ENCODE data around the gene SBF2. TPM values are rescaled to one million over a fixed set of nuclear protein-coding genes. Genes with fewer than 3 reads are reported as not detected.
"Not testable (repeated sequence)": the region's sequence is repeated elsewhere in the genome, so short reads cannot be mapped to it uniquely, and the experiment has no call there.

The SBF2 gene
- total RNA-seq, 1 donor from 2014 or later: 34.5 TPM

DNA sequence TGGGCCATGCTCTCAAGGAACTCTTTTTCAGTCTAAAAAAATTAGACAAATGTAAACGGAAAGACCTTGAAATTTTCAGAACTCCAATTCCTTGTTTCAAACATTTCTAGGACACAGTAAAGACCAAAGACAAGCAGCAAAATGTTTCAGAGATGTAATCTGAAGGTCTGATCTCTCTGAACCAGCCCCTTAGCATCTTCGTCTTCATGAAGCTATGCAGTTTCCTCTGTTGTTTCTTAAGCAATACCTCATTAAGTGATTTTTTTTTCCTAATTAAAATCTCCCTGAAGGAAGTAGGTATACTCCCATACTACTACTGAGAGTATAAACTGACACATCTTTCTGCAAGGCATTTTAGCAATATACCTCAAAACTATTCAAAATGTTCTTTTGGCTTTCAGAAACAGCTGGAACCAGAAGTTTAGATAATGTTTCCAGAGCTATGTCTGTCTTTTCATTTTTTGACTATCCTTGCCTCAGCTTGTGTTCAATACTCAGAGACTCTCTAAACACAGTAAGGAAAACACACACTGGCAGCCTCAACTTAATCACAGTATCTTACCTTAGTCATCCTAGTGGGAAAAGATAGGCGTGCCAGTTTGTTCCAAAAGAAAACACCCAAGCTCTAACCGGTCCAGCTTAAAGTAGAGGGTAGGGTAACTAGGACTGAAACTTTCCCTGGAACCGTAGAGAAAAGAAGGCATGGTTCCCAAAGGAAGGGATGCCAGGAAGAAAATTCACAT, 25.1 kb downstream of the SBF2 start:
- no peak for TF ChIP-seq CTCF (IDR thresholded peaks at IDR 0.05)
- H3K9me3 ChIP-seq: no peaks in the 10 kb centered on the region
- no peak for DNase-seq (ENCODE audit: low spot score in 2 of 2)
- intact Hi-C loops (cut with DNase I): no loop called here
- H3K27ac ChIP-seq: no peak overlapping the region
- no peaks in the 10 kb centered on the region for H3K27me3 ChIP-seq
- no peak overlapping the region for H3K4me3 ChIP-seq
- no peaks in the 10 kb centered on the region for H3K4me1 ChIP-seq
- H3K36me3 ChIP-seq: no peaks in the 10 kb centered on the region

DNA sequence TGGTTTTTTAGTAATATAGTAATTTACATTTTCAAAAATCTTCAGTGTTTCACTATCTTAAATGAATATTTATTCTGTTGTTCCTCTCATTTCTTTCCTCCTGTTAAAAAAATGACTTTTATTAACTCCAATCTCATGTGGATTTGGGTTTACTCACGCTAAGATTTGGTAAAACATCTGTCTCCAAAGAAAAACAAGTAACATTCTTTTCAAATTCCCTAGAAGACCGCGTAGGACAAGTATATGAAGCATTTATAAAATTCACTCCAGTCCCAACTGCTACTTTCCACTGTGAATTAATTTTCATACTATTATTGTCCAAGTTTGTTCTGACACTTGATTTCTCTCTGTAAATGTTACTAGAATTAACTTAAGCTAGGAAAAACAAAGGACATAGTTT, 26.2 kb downstream of the SBF2 start:
- no peak for DNase-seq (ENCODE audit: low spot score in 2 of 2)
- Histone ChIP-seq H3K27me3 (no peaks in the 10 kb centered on the region), H3K36me3 (no peaks in the 10 kb centered on the region), H3K9me3 (no peaks in the 10 kb centered on the region), H3K4me3 (no peak overlapping the region), H3K27ac (no peak overlapping the region), H3K4me1 (no peaks in the 10 kb centered on the region)
- TF ChIP-seq CTCF (IDR thresholded peaks at IDR 0.05): no peak
- intact Hi-C loops (cut with DNase I): no loop called here

DNA sequence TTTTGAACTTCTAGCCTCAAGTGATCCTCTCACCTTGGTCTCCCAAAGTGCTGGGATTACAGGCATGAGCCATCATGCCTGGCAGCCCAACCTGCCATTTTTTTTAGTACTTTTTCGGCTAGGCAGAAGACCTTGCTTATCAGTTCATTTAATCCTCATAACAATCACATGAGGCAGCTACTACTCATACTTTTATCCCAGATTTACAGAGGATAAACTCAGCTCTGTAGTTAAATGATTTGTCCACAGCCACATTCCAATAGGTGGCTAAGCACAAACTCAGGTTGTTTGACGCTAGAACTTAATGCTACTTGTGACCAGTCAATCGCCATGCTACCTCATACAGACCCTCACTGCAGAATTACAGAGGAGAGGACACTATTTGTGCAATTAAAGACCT, 28.1 kb downstream of the SBF2 start:
- Histone ChIP-seq H3K4me1 (no peaks in the 10 kb centered on the region), H3K9me3 (no peaks in the 10 kb centered on the region), H3K27me3 (no peaks in the 10 kb centered on the region), H3K27ac (no peak overlapping the region), H3K36me3 (no peaks in the 10 kb centered on the region), H3K4me3 (no peak overlapping the region)
- no peak for TF ChIP-seq CTCF (IDR thresholded peaks at IDR 0.05)
- intact Hi-C loops (cut with DNase I): no loop called here
- DNase-seq (ENCODE audit: low spot score in 2 of 2): no peak

GRCh38 chr11:10264716-10265115, 29.3 kb downstream of the SBF2 start:
- DNase-seq (ENCODE audit: low spot score in 2 of 2); H3K27me3 ChIP-seq; H3K36me3 ChIP-seq; H3K27ac ChIP-seq; H3K4me3 ChIP-seq; intact Hi-C loops (cut with DNase I); H3K4me1 ChIP-seq; H3K9me3 ChIP-seq: not testable (repeated sequence)

- no peaks in the 10 kb centered on the region for H3K9me3 ChIP-seq
- no peak for TF ChIP-seq CTCF (IDR thresholded peaks at IDR 0.05)
- intact Hi-C loops (cut with DNase I): no loop called here
Observed at GRCh38 chr11:10263929-10264328, 30.1 kb downstream of the SBF2 start.

DNA sequence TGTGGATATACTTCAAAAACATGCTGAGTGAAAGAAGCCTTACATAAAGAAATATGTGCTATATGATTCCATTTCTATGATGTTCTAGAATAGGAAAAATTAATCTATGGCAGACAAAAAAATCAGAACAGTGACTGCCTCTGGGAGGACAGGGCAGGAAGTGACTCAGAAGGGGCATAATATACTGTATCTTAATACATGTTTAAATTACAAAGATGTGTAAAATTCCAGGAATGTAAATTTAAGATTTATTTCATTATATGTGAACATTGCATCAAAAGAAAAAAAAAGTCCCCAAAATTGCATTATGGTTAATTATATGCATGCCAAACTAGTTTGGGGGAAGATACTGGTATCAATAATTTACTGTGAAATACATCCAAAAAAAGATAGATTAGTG, 32.2 kb downstream of the SBF2 start:
- Histone ChIP-seq H3K4me1 (no peaks in the 10 kb centered on the region), H3K9me3 (no peaks in the 10 kb centered on the region)
- TF ChIP-seq CTCF (IDR thresholded peaks at IDR 0.05): no peak

More at GRCh38 chr11:10263929-10264328, 30.1 kb downstream of the SBF2 start:
- no peak overlapping the region for H3K27ac ChIP-seq
- DNase-seq (ENCODE audit: low spot score in 2 of 2): no peak
- H3K36me3 ChIP-seq: no peaks in the 10 kb centered on the region
- H3K4me1 ChIP-seq: no peaks in the 10 kb centered on the region
- H3K4me3 ChIP-seq: no peak overlapping the region
- no peaks in the 10 kb centered on the region for H3K27me3 ChIP-seq

More for the DNA sequence above, 32.2 kb downstream of the SBF2 start:
- H3K4me3 ChIP-seq: no peak overlapping the region
- H3K27me3 ChIP-seq: no peaks in the 10 kb centered on the region
- DNase-seq (ENCODE audit: low spot score in 2 of 2): no peak
- intact Hi-C loops (cut with DNase I): no loop called here
- no peaks in the 10 kb centered on the region for H3K36me3 ChIP-seq
- H3K27ac ChIP-seq: no peak overlapping the region
